HUES64 (cell line): ENCODE results near the gene PCDHB7.
"Not testable (repeated sequence)": the region's sequence is repeated elsewhere in the genome, so short reads cannot be mapped to it uniquely, and the experiment has no call there.

Experiments
- H3K27ac ChIP-seq: 2 replicates; pipeline ENCODE4 v1.7.0; 2013; ENCODE audit warnings: low read depth, low read length, inconsistent platforms
- H3K27me3 ChIP-seq: 2 replicates; pipeline ENCODE4 v1.6.1; 2013; ENCODE audit warnings: mild to moderate bottlenecking, low read length; ENCODE audit not compliant: insufficient read depth
- H3K36me3 ChIP-seq: 2 replicates; pipeline ENCODE4 v1.6.1; 2013; ENCODE audit warnings: mild to moderate bottlenecking, low read length; ENCODE audit not compliant: insufficient read depth
- H3K4me1 ChIP-seq: 2 replicates; pipeline ENCODE4 v1.6.1; 2013; ENCODE audit warnings: mild to moderate bottlenecking, low read length, moderate library complexity; ENCODE audit not compliant: insufficient read depth
- H3K4me3 ChIP-seq: 2 replicates; pipeline ENCODE4 v1.5.1; 2013; ENCODE audit warnings: mild to moderate bottlenecking, low read length, moderate library complexity
- H3K9ac ChIP-seq: 2 replicates; pipeline ENCODE4 v1.6.1; 2013; ENCODE audit warnings: mild to moderate bottlenecking, low read depth, low read length
- H3K9me3 ChIP-seq: 2 replicates; pipeline ENCODE4 v1.6.1; 2013; ENCODE audit warnings: low read depth, low read length; ENCODE audit not compliant: insufficient read depth
- WGBS: fragments of 150-250, 120-280 bp; methylation state at CpG from one replicate; pipeline ENCODE4 v1.1.7; 2013; ENCODE audit warnings: missing lambda C conversion rate; 5-methylcytosine and 5-hydroxymethylcytosine counted together

The PCDHB7 gene

GRCh38 chr5:141208478-141208877, 36.0 kb downstream of the PCDHB7 start, which contains the start of gene PCDHB12:
Gene PCDHB12, plus strand, starts transcription at chr5:141208719. Its CDS starts 189 bp downstream, at chr5:141208908.
- Histone ChIP-seq H3K36me3 (no peaks in the 10 kb centered on the region), H3K27me3 (no peaks in the 10 kb centered on the region), H3K4me1 (no peaks in the 10 kb centered on the region), H3K27ac (no peak within 1 kb of the TSS), H3K9ac (no peak within 1 kb of the TSS), H3K4me3 (peak within 1 kb of the TSS; percentile 33), H3K9me3 (no peaks in the 10 kb centered on the region)
- WGBS, result 87% methylated on average over 10 of the region's 11 CpGs

GRCh38 chr5:141210281-141210680, 37.8 kb downstream of the PCDHB7 start:
- H3K9me3 ChIP-seq, H3K27me3 ChIP-seq, H3K4me1 ChIP-seq, H3K4me3 ChIP-seq, H3K36me3 ChIP-seq, H3K27ac ChIP-seq, H3K9ac ChIP-seq: not testable (repeated sequence)
- WGBS, result 96% methylated on average over 26 of the region's 39 CpGs

- WGBS, result 94% methylated on average over 22 of the region's 27 CpGs
- not testable (repeated sequence) for H3K36me3 ChIP-seq
Measured at GRCh38 chr5:141210849-141211248, 38.4 kb downstream of the PCDHB7 start.

GRCh38 chr5:141213656-141214339, 41.4 kb downstream of the PCDHB7 start, which contains the start of gene PCDHB13:
Gene PCDHB13, plus strand, starts transcription at chr5:141213919. Its CDS starts 205 bp downstream, at chr5:141214124.
- peak within 1 kb of the TSS; percentile 42 for H3K4me3 ChIP-seq
- H3K4me1 ChIP-seq, H3K27me3 ChIP-seq, H3K36me3 ChIP-seq, H3K9me3 ChIP-seq, H3K27ac ChIP-seq, H3K9ac ChIP-seq: not testable (repeated sequence)
- 71% methylated on average over 10 of the region's 18 CpGs for WGBS

More at GRCh38 chr5:141210849-141211248, 38.4 kb downstream of the PCDHB7 start:
- not testable (repeated sequence) for H3K4me1 ChIP-seq, H3K9ac ChIP-seq, H3K4me3 ChIP-seq, H3K27me3 ChIP-seq, H3K9me3 ChIP-seq, H3K27ac ChIP-seq

- H3K4me3 ChIP-seq, H3K27ac ChIP-seq, H3K9ac ChIP-seq, H3K27me3 ChIP-seq, H3K36me3 ChIP-seq, H3K9me3 ChIP-seq, H3K4me1 ChIP-seq: not testable (repeated sequence)
- 93% methylated on average over 8 of the region's 12 CpGs for WGBS
Measured at GRCh38 chr5:141214583-141214982, 42.1 kb downstream of the PCDHB7 start.

GRCh38 chr5:141215504-141215903, 43.1 kb downstream of the PCDHB7 start:
- H3K9ac ChIP-seq, H3K4me3 ChIP-seq, H3K4me1 ChIP-seq, H3K36me3 ChIP-seq, H3K27ac ChIP-seq, H3K9me3 ChIP-seq, H3K27me3 ChIP-seq: not testable (repeated sequence)
- 96% methylated on average over 27 of the region's 40 CpGs for WGBS

- H3K4me1 ChIP-seq, H3K4me3 ChIP-seq, H3K9me3 ChIP-seq, H3K27ac ChIP-seq, H3K9ac ChIP-seq, H3K36me3 ChIP-seq, H3K27me3 ChIP-seq: not testable (repeated sequence)
- 96% methylated on average over 22 of the region's 26 CpGs for WGBS
Measured at GRCh38 chr5:141216035-141216434, 43.6 kb downstream of the PCDHB7 start.

- peak within 1 kb of the TSS; percentile 59; the same call in 1 of the 2 replicates for H3K9ac ChIP-seq
- peaks cover 6% of the 10 kb centered on the region; the same call in 1 of the 2 replicates for H3K9me3 ChIP-seq
- H3K4me1 ChIP-seq, result no peaks in the 10 kb centered on the region
- no peaks in the 10 kb centered on the region for H3K27me3 ChIP-seq
- WGBS, result 48% methylated on average over 15 of the region's 15 CpGs
- H3K4me3 ChIP-seq, result peak within 1 kb of the TSS; percentile 45
- H3K36me3 ChIP-seq, result no peaks in the 10 kb centered on the region
- H3K27ac ChIP-seq, result no peak within 1 kb of the TSS
Measured at GRCh38 chr5:141223112-141223783, 50.8 kb downstream of the PCDHB7 start, which contains the start of gene PCDHB14. Gene PCDHB14, plus strand, starts transcription at chr5:141223343. Its CDS starts 163 bp downstream, at chr5:141223506.

GRCh38 chr5:141224844-141225243, 52.4 kb downstream of the PCDHB7 start:
- 95% methylated on average over 29 of the region's 40 CpGs for WGBS
- not testable (repeated sequence) for H3K4me1 ChIP-seq, H3K36me3 ChIP-seq, H3K9ac ChIP-seq, H3K27ac ChIP-seq, H3K27me3 ChIP-seq, H3K9me3 ChIP-seq, H3K4me3 ChIP-seq

- not testable (repeated sequence) for H3K27me3 ChIP-seq, H3K9me3 ChIP-seq, H3K4me3 ChIP-seq, H3K36me3 ChIP-seq, H3K27ac ChIP-seq, H3K4me1 ChIP-seq, H3K9ac ChIP-seq
- 97% methylated on average over 26 of the region's 30 CpGs for WGBS
Measured at GRCh38 chr5:141225421-141225820, 53.0 kb downstream of the PCDHB7 start.
